ENCODE measurements around the gene RILPL2.
"Not testable (repeated sequence)": the region's sequence is repeated elsewhere in the genome, so short reads cannot be mapped to it uniquely, and the experiment has no call there.

RILPL2 gene

GRCh38 chr12:123465084-123465483 lies 28.6 kb upstream of the RILPL2 start:
- TF ChIP-seq CTCF (IDR thresholded peaks at IDR 0.05; ENCODE audit: insufficient read depth, missing control alignments), result no peak
- no peak for FAIRE-seq

GRCh38 chr12:123463174-123463573 lies 26.7 kb upstream of the RILPL2 start:
- FAIRE-seq, result not testable (repeated sequence)

More at GRCh38 chr12:123465084-123465483, 28.6 kb upstream of the RILPL2 start:
- DNase-seq (ENCODE audit: insufficient read length, low spot score), result no peak

GRCh38 chr12:123457980-123458779 lies 21.7 kb upstream of the RILPL2 start, which contains the start of gene SNRNP35:
SNRNP35 (plus strand) TSS chr12:123458139; CDS start chr12:123465541, 7,402 bp downstream.
- FAIRE-seq (no peak), DNase-seq (ENCODE audit: insufficient read length, low spot score) (no peak)
- no peak for TF ChIP-seq CTCF (IDR thresholded peaks at IDR 0.05; ENCODE audit: insufficient read depth, missing control alignments)

More at GRCh38 chr12:123463174-123463573, 26.7 kb upstream of the RILPL2 start:
- DNase-seq (ENCODE audit: insufficient read length, low spot score), result not testable (repeated sequence)

- DNase-seq (ENCODE audit: insufficient read length, low spot score) (no peak), FAIRE-seq (no peak)
- TF ChIP-seq CTCF (IDR thresholded peaks at IDR 0.05; ENCODE audit: insufficient read depth, missing control alignments), result no peak
These were observed 16.7 kb upstream of the RILPL2 start for GRCh38 chr12:123453165-123453564.

- FAIRE-seq; DNase-seq (ENCODE audit: insufficient read length, low spot score): not testable (repeated sequence)
These were observed 15.7 kb upstream of the RILPL2 start for GRCh38 chr12:123452276-123452550.

GRCh38 chr12:123450636-123451035 lies 14.2 kb upstream of the RILPL2 start:
- no peak for DNase-seq (ENCODE audit: insufficient read length, low spot score)
- FAIRE-seq, result no peak
- TF ChIP-seq CTCF (IDR thresholded peaks at IDR 0.05; ENCODE audit: insufficient read depth, missing control alignments), result no peak

- FAIRE-seq, result no peak
- DNase-seq (ENCODE audit: insufficient read length, low spot score), result no peak
- no peak for TF ChIP-seq CTCF (IDR thresholded peaks at IDR 0.05; ENCODE audit: insufficient read depth, missing control alignments)
These were observed 13.4 kb upstream of the RILPL2 start for GRCh38 chr12:123449856-123450255.

GRCh38 chr12:123449249-123449733 lies 12.8 kb upstream of the RILPL2 start:
- TF ChIP-seq CTCF (IDR thresholded peaks at IDR 0.05; ENCODE audit: insufficient read depth, missing control alignments), result no peak
- DNase-seq (ENCODE audit: insufficient read length, low spot score) (no peak), FAIRE-seq (no peak)

All from D721Med (cell line).